ENCODE results near the gene IP6K3.

Gene IP6K3

DNA sequence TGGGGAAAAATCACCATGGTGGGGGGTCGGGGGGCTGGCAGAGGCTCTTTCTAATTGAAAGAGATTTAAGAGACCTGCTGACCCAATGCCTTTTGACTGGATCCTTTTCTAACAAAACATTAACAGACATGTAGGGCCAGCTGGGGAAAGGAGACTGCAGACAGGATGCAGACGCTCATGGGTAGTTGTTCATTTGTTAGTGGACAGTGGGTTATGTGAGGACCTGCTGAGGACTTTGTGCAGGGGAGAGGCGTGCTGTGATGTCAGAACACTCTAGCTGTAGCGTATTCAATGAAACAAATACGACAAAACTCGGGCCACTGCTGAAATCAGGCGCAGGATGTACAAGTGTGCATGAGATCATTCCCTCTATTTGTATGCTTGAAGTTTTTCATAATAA, 1.2 kb downstream of the IP6K3 start:
- no peak for DNase-seq
- in situ Hi-C loops (cut with MboI; ENCODE audit: low pct_unique_long_range_greater_than_20kb, low sequenced_read_pairs), result no loop called here

DNA sequence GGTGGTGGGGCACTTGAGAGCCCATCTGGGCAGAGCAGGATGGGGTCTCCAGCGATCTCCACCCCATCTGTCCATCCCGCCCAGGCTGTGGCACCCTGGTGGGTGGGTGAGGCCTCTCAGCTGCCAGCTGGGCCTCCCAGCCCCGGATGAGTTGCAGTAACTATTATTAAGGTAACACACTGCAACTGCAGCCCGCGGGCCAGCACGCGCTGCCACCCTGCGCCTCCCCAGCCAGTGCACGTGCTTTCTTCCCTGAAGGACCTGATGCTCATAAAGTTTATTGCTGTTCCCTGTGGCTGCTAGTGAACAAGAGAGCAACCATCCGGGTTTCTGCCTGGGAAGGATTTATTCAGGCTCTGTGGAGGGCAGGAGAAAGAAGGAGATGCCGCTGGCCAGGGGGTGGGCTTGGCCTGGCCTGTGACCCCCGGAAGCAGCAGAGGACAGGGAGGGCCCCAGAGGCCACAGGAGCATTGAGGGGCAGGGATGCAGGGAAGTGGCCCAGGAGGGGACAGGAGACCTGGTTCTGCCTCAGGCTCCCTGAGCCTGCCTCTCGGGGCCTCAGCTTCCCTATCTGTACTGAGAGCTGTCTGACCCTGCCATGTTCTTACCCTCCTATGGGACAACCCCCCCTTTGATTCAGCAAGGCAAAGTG, 1.7 kb downstream of the IP6K3 start:
- in situ Hi-C loops (cut with MboI; ENCODE audit: low pct_unique_long_range_greater_than_20kb, low sequenced_read_pairs), result no loop called here
- DNase-seq, result no peak

DNA sequence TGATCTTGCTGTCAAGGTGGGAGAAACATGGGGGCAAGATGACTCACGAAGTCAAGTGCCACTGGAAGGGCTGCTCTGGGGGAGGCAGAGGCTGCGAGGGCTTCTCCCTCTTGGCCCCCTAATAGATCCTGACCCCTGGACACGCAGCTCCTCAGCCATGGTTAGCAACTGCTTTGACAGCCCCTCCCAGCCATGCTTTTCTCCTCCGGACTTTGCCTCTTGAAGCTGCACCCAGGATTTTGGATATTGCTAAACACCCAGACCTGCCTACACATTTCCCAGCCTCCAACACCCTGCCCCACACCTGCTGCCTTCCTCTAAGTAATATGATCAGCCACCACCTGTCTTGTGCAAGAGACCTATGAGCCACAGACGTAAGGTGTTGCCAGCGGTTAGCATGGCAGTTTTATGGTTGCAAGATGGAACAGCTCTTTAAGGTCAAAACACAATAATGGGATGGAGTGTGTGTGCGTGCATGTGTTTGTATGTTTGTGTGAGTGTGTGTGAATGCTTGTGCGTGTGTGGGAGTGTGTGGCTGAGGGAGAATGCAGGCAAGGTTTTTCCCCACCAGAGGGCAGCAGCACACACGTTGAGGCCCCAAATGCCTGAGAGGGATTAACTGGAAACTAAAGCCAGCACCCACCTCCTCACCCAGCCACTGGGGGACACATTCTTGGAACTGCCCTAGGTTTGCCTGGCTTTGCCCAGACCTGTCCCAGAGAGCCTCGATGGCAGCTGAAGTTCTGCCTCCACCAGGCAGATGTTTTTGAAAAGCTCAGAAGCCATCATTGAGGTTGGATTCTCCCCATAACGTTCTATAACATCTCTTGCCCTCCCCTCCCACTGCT, 2.5 kb downstream of the IP6K3 start:
- peak; percentile 91 for DNase-seq
- in situ Hi-C loops (cut with MboI; ENCODE audit: low pct_unique_long_range_greater_than_20kb, low sequenced_read_pairs), result no loop called here

DNA sequence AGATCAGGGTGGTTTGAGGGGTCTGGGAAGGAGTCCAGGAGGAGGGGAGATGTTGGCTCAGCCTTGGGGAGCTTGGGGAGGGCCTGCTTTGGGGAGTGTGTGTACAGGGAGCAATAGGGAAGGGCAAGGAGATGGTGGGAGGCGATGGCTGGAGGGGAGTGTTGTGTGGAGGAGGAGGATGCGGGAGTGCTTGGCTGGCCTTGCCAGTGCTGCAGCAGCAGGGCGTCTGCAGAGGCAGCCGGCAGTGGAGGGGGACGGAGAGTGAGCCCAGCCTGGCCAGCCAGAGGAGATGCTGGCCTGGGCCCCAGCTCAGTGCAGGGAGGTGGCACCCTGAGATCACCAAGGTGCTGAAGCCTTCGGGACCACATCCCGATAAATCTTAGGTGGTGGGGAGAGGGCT, 3.9 kb downstream of the IP6K3 start:
- in situ Hi-C loops (cut with MboI; ENCODE audit: low pct_unique_long_range_greater_than_20kb, low sequenced_read_pairs), result no loop called here
- DNase-seq, result no peak

DNA sequence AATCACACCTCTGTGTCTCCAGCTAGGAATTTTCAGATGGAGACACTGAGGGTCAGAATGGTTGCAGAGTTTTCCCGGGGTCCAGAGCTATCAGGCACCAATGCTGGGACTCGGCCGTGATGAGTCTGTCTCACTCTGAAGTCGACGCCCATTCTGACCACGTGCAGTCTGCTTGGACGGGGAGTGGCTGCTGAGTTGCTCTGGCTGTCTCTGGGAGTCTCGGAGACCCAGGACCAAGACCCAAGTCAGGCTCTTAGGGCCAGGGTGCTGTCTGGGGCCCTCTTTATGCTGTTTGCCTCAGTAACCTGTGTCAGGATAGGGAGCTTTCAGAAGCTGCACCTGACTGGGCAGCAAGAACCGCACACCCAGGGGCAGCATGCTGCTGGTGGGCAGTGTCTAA, 4.6 kb downstream of the IP6K3 start:
- in situ Hi-C loops (cut with MboI; ENCODE audit: low pct_unique_long_range_greater_than_20kb, low sequenced_read_pairs), result no loop called here
- no peak for DNase-seq

DNA sequence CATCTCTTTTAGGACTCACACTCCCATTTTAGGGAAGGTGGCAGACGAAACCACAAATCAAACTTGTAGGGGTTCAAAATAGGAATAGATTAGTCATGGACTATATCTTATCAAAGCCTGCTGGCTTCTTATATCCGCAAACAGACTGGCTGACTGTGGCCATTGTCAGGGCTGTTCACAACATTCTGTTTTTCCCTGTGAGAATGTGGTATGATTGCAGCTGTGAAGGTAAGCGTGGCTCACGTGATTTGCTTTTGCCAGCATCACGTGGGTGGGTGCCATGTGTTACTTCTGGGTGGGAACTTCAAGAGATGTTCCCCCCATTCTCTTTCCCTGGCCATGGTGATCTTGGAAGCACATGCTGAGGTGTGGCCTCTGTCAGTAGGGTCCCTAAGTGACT, 5.9 kb downstream of the IP6K3 start:
- no peak for DNase-seq
- in situ Hi-C loops (cut with MboI; ENCODE audit: low pct_unique_long_range_greater_than_20kb, low sequenced_read_pairs), result no loop called here

DNA sequence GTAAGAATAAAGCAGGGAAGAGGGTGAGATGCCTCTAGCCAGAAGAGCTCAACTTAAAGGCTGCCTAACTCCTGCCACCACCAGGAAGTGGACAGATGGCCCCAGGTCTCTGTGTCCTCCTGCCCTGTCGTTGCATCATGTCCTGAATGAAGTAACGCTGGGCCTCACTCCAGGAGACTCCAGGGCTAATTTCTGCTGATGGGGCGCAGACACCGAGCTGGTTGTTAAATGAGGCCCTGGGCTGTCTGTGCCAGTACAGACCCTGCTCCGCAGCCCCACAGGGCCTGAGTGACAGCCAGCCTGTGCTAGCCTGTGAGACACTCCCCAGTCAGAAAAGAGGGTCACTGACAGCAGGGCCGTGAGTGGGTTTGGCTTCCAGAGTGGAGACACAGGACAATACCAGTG, 6.5 kb downstream of the IP6K3 start:
- no peak for DNase-seq
- in situ Hi-C loops (cut with MboI; ENCODE audit: low pct_unique_long_range_greater_than_20kb, low sequenced_read_pairs), result no loop called here

DNA sequence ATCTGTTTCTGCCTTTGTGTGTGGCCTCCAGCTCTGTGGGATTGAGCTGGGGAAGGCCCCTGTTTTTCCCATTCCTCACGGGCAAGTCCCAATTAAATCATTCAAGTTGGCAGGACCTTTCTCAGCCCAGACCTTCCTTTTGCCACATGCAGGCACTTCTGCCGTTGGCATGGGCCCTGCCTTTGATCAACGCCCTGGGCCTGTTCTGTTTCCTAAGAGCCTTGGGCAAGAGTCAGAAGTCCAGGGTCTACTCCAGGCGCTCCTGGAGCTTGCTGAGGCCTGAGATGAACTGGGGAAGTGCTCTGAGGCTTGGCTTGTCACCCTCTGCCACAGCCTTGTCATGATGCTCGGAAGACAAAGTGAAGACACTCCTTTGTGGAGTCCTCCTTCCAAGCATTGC, 7.1 kb downstream of the IP6K3 start:
- DNase-seq, result no peak
- in situ Hi-C loops (cut with MboI; ENCODE audit: low pct_unique_long_range_greater_than_20kb, low sequenced_read_pairs), result no loop called here

DNA sequence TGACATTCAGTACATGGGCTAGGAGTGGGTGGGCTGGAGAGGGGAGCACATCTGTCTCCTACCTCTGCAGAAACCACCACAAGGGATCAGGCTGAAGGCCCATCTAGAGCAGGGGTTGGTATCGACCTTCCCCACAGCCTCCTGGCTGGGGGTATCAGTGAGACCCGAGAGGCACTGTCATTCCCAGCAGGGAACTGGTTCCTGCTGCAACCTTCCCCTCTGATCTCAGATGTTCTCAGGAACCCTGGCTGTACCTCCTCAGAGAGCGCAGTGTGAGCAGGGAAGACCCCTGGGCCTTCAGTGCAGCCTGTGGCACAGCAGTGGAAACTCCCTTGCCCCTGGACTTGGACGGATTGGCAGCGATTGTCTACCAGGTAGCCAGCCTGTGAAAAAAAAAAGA, 7.8 kb downstream of the IP6K3 start:
- in situ Hi-C loops (cut with MboI; ENCODE audit: low pct_unique_long_range_greater_than_20kb, low sequenced_read_pairs), result no loop called here
- DNase-seq, result no peak

DNA sequence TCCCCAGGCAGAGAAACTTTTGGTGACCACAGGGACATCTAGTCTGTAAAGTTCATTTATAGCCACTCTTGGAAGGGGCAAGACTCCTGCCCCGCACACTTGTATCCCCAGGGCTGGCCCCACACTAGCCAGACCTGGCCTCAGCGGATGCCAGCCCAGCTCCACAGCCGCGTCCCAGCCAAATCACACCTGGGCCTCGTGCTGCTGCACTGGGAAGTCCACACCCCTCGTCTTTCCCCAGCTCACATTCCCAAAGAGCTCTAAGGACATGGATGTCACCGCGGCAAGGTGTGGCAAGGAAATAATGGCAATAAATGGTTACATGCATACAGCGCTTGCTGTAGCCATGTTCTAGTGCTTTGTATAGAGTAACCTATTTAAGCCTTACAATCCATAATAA, 8.6 kb downstream of the IP6K3 start:
- in situ Hi-C loops (cut with MboI; ENCODE audit: low pct_unique_long_range_greater_than_20kb, low sequenced_read_pairs), result no loop called here
- no peak for DNase-seq

DNA sequence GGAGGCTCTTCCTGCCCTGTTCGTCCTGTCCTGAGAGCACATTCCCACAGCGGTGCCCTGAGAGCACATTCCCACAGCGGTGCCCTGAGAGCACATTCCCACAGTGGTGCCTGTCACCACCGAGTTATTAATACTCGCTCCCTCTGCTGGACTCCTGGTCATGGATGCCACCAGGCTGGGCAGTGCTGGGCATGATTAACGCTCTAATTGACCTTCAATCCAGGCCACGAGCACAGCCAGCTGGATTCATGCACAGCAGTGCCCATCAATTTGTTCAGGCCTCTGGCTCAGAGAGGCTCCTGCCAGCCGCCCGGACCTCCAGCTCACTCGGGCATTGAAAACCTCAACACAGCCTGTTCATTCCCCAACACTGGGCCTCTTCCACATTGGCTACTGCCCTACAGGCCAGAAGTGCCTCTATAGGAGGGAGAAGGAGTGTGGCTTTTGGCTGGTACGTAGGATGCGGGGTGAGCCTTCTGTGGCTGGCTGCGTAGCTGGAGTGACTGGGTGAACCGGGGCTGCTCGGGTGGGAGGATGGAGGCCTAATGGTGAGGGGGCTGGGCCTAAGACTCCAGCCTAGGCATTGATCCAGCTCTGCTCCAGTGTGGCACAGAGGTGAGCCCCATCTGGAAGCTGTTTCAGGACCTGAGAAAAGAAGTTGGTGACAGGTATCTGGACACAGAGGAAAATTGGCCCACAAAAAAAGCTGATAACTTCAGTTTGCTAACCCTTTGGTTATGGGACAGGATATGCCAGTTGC, 9.3 kb downstream of the IP6K3 start:
- DNase-seq, result no peak
- in situ Hi-C loops (cut with MboI; ENCODE audit: low pct_unique_long_range_greater_than_20kb, low sequenced_read_pairs), result no loop called here

DNA sequence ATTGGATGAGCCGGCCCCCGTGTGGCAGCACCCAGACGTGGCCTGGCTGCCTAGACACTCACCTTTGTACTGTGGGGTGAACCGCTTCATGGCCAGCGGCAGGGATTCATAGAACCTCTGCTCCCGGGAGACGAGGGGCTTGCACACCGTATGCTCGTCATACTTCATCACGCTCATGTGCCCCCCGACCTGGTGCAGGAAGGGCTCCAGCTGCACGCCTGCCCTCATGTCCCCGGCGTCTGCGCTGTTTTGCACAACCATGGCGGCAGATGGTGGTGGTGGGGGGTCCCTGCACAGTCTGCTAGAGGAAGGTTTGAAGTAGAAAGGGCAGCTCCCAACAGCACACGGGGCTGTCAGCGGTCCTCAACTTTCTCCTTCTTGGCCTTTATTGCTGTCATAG, 11.5 kb downstream of the IP6K3 start:
- in situ Hi-C loops (cut with MboI; ENCODE audit: low pct_unique_long_range_greater_than_20kb, low sequenced_read_pairs), result no loop called here
- no peak for DNase-seq

DNA sequence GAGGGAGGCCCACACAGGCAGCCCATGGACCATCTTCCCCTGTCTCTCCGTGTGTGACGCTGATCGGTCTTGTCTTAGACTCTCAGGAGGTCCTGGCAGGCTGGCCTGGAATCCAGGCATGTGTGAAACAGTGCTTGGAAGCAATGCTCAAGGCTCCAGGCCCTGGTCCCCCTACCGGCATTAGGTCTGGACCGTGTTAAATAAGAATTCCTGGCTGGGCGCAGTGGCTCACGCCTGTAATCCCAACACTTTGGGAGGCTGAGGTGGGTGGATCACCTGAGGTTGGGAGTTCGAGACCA, 13.0 kb downstream of the IP6K3 start:
- no peak for DNase-seq
- in situ Hi-C loops (cut with MboI; ENCODE audit: low pct_unique_long_range_greater_than_20kb, low sequenced_read_pairs), result no loop called here

DNA sequence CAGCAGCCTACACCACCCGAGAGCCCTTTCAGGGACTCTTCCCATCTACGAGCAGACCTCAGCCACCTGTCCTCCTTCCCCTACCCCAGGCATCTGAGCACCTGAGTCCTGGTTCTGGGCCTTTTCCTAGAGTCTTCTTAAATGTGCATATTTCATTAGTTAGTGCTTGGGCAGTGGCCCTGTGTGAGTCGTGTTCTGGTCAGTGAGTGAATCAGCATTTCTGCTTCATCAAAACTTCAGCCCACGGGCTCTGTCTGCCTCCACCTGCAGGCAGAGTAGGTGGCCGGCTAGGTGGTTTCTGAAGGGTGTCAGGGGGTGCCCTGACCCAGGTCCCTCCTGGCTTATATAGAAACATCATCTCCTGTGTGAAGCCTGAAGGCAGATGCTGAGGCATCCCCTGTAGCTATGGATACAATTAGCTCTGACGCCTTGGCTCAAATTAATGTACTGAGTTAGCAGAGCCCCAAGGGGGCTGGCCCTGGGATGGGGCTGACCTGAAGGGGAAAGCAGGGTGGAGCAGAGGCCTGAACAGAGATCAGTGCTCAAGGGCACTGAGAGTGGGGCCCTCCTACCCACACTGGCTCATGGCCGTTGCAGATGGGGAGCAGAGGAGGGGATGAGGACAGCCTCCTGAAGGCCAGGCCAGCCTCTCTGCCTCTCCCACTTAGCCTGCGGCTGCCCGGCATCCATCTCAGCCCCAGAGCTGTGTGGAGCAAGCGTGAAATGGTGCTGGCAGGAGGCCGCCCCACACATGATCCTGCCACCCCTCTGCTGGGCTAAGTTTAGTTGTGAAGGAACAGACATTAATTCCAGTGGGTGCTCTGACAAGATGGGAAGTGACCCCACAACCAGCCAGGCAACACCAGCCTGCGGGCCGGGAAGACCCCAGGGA, 13.6 kb downstream of the IP6K3 start:
- in situ Hi-C loops (cut with MboI; ENCODE audit: low pct_unique_long_range_greater_than_20kb, low sequenced_read_pairs), result no loop called here
- no peak for DNase-seq

DNA sequence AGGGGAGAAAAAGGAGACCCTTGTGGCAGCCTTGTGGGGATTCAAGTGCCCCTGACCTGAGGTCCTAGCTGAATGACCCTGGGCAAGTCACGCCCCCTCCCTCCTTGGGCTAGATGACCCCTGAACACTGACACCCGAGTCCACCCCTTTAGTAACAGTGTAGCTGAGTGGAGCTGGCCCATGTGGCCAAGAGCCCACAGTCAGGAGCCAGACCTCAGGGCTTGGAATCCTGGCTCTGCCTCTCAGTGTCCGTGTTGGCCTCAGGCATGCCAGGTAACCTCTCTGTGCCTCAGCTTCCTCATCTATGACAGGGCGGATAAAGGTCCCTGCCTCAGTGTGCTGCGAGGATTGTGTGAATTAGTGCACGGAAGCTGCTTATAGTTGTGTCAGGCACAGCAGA, 14.3 kb downstream of the IP6K3 start:
- DNase-seq, result no peak
- in situ Hi-C loops (cut with MboI; ENCODE audit: low pct_unique_long_range_greater_than_20kb, low sequenced_read_pairs), result no loop called here

DNA sequence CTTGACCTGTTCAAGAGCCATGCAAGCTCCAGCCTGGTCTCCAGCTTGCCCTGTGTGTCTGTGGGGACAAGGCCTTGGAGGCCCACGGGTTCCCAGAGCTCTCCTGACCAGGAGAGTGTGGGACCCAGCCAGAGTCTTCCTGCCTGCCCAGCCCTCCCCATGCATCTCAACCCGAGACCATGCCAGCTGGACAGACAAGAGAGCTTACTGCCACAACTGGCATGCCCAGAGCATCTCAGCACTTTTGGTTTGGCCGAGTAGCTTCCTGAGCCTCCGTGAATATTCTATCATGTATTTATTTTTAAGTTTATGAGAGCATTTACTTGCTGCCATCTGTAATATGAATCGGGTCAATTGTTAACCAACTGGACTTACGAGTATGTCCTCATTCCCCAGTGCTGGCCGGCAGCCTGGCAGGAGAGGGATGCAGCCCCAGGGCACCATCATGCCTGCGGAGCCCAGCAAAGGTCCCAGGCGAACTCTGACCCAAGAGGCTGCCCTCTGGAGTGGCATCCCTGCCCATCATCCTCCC, 14.9 kb downstream of the IP6K3 start:
- in situ Hi-C loops (cut with MboI; ENCODE audit: low pct_unique_long_range_greater_than_20kb, low sequenced_read_pairs), result no loop called here

DNA sequence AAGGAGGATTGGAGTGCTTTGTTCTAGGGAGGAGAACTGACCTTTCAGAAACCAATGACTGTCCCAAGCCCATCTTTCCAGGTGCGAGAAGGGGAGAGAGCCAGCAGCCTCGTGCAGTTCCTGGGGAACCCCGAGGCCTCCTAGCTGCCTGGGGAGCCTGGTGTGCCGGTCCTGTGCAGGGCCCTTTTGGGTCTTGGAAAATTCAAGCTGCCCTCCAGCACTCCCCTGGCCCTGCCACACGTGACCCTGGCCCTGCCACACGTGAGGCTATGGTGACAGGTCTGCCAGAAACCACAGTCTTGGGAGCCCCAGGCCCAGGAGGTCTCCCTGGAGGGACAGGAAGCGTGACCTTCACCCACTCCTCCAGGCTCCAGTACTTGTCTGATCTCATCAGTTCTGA, 15.7 kb downstream of the IP6K3 start:
- in situ Hi-C loops (cut with MboI; ENCODE audit: low pct_unique_long_range_greater_than_20kb, low sequenced_read_pairs), result no loop called here
- no peak for DNase-seq

More for the DNA sequence above, 14.9 kb downstream of the IP6K3 start:
- no peak for DNase-seq

DNA sequence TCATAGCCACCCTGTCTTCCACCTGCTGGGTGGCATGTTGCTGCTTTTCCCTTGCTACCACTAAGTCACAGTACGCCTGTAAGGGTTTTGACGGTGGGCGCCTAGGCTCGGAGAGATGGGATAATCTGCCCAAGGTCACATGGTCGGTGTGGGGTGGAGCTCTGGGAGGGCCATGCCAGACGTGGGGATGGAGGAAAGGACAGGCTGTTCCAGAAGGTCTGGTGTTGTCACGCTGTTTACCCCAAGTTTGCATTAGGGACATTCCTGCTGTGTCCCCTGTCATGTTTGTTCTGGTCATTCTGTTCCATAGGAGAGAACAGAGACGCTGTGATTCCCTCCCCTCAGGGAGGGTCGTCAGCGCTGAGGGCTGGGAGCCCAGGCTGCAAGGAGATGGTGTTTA, 16.1 kb downstream of the IP6K3 start:
- DNase-seq, result no peak
- in situ Hi-C loops (cut with MboI; ENCODE audit: low pct_unique_long_range_greater_than_20kb, low sequenced_read_pairs), result no loop called here

DNA sequence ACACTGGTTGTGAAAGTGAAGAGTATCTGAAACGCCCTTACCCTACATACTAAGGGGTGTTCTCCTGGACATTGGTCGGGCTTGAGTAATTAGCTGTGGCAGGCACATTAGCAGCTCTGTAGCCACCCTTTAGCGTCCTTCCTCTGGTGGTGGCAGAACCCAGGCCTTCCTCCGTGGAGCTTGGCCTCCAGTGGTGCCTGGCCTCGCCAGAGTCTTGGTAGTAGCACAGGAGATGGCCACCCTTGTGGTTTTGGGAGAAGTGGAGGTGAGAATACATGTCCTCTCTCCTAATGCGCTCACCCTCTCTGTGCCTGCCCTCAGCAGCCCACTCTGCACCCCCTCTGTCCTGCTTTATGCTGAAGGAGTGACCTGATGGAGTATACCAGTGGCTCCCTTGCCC, 17.6 kb downstream of the IP6K3 start:
- in situ Hi-C loops (cut with MboI; ENCODE audit: low pct_unique_long_range_greater_than_20kb, low sequenced_read_pairs), result no loop called here
- no peak for DNase-seq

All from KBM-7 (cell line).